Measurements from ENCODE around the gene FERD3L. TPM values are rescaled to one million over a fixed set of nuclear protein-coding genes. Genes with fewer than 3 reads are reported as not detected.

Gene FERD3L
- total and polyA plus RNA-seq, 2 of the 8 experiments (the other 6 are each of a cell fraction or from before 2014, with no cell fraction given), result not detected

- peaks cover 15% of the 10 kb centered on the region for H3K23me2 ChIP-seq (ENCODE audit: low read depth, low read length)
- peak overlapping the region; percentile 32 to 62 (median 40); a peak in 7 of 8 replicates for H3K4me3 ChIP-seq (ENCODE audit: extremely low read depth in 1 of 4, insufficient read depth in 2 of 4, low read depth in 3 of 4, low read length in 4 of 4)
- no peak overlapping the region for H4K5ac ChIP-seq (ENCODE audit: insufficient read length, low read depth, low read length)
- H3K79me1 ChIP-seq (ENCODE audit: low read depth, low read length), result no peaks in the 10 kb centered on the region
- no peak overlapping the region for H2BK15ac ChIP-seq (ENCODE audit: low read length)
- no peaks in the 10 kb centered on the region for H3K9me3 ChIP-seq (ENCODE audit: insufficient read depth in 2 of 2, low read depth in 1 of 2, low read length in 1 of 2)
- H3K9ac ChIP-seq (replicated peaks in 1 of 4; ENCODE audit: extremely low read depth in 1 of 4, low read depth in 3 of 4, low read length in 3 of 4), result no peak overlapping the region
- no peak for FAIRE-seq
- POLR2A ChIA-PET (ENCODE audit: partially characterized antibody), result interaction anchor here (0.6 to 5.8 kb wide), 4 partner anchors 12 to 431 kb away, joined by 3 to 41 read pairs (median 4); partner anchors contain the start of genes FERD3L and TWIST1
- H4K20me1 ChIP-seq (replicated peaks in 1 of 2; ENCODE audit: control insufficient read depth in 1 of 2, insufficient read depth in 2 of 2, low read length in 2 of 2), result peaks cover 0 to 7% of the 10 kb centered on the region in 2 experiments
- 2% methylated on average over 34 of the region's 49 CpGs; no CpG with 5 or more reads in 1 of the 2 experiments for WGBS, 2 experiments (ENCODE audit: extremely low coverage in 1 of 2, insufficient coverage in 1 of 2, insufficient read length in 1 of 2, insufficient replicate concordance in 2 of 2, low coverage in 1 of 2, low lambda C conversion rate in 2 of 2, missing lambda C conversion rate in 1 of 2)
- H3K79me2 ChIP-seq (ENCODE audit: control insufficient read depth in 1 of 2, insufficient read depth in 2 of 2, low read length in 2 of 2), result no peaks in the 10 kb centered on the region
- no peak overlapping the region for H3K27ac ChIP-seq (ENCODE audit: low read depth, low read length)
- CTCF ChIA-PET (ENCODE audit: partially characterized antibody), result interaction anchor here (0.8 to 1.7 kb wide), 7 partner anchors 11 to 754 kb away, joined by 3 to 10 read pairs (median 3); partner anchors contain the start of genes FERD3L and TWIST1
- H2BK20ac ChIP-seq (ENCODE audit: low read length), result no peak overlapping the region
- H2AFZ ChIP-seq (ENCODE audit: low read length), result no peak overlapping the region
- H3K27me3 ChIP-seq (replicated peaks in 1 of 4; ENCODE audit: control insufficient read depth in 3 of 4, extremely low read depth in 1 of 4, insufficient read depth in 3 of 4, low read length in 3 of 4), result peaks cover 52 to 77% (median 68%) of the 10 kb centered on the region in 4 experiments
- H2BK120ac ChIP-seq (replicated peaks; ENCODE audit: low read depth, low read length), result no peak overlapping the region
- H3K18ac ChIP-seq (ENCODE audit: extremely low read depth, low read length), result no peak overlapping the region
- peaks cover 8 to 34% (median 14%) of the 10 kb centered on the region in 4 experiments; a peak in 6 of 7 replicates for H3K4me1 ChIP-seq (replicated peaks in 1 of 4; ENCODE audit: control insufficient read depth in 3 of 4, insufficient read depth in 4 of 4, low read length in 3 of 4)
- no peak overlapping the region for H2AK5ac ChIP-seq (ENCODE audit: low read depth, low read length)
- H2BK12ac ChIP-seq (ENCODE audit: low read depth, low read length), result no peak overlapping the region
- no peak overlapping the region for H2BK5ac ChIP-seq (ENCODE audit: low read depth, low read length)
- no peak overlapping the region for H3K4ac ChIP-seq (replicated peaks; ENCODE audit: insufficient read length, low read depth, low read length)
- peak in 1 of 2 experiments; percentile 71 for DNase-seq (ENCODE audit: low read depth in 1 of 2, low spot score in 2 of 2)
- no peaks in the 10 kb centered on the region for H3K36me3 ChIP-seq (ENCODE audit: control insufficient read depth in 2 of 4, insufficient read depth in 4 of 4, low read length in 3 of 4)
- H3K23ac ChIP-seq (ENCODE audit: insufficient read length), result no peak overlapping the region
- no peak overlapping the region for H3K56ac ChIP-seq (replicated peaks; ENCODE audit: insufficient read length, low read depth, low read length)
- no peak overlapping the region for H4K91ac ChIP-seq (replicated peaks; ENCODE audit: insufficient read length, low read length)
- no peak overlapping the region for H3K14ac ChIP-seq (ENCODE audit: insufficient read length)
- H4K8ac ChIP-seq (ENCODE audit: extremely low read depth, insufficient read depth, low read length), result no peak overlapping the region
- peak overlapping the region; percentile 87 to 96 for H3K4me2 ChIP-seq (ENCODE audit: insufficient read depth in 1 of 2, low read depth in 2 of 2, low read length in 2 of 2)
- TF ChIP-seq RNF2 (IDR thresholded peaks at IDR 0.05; ENCODE audit: borderline replicate concordance, low read depth, low read length, missing control alignments, poor library complexity, severe bottlenecking) (peak; percentile 83), EZH2 (IDR thresholded peaks at IDR 0.05; ENCODE audit: low read depth, low read length, severe bottlenecking) (peak; percentile 76), USF2 (IDR thresholded peaks at IDR 0.05; ENCODE audit: low read length) (no peak), SUZ12 (IDR thresholded peaks at IDR 0.05; ENCODE audit: low read length) (peak; percentile 90), HDAC6 (IDR thresholded peaks at IDR 0.05; ENCODE audit: low read depth, low read length) (no peak), ATF2 (IDR thresholded peaks at IDR 0.05; ENCODE audit: low read length) (no peak), TEAD4 (IDR thresholded peaks at IDR 0.05; ENCODE audit: low read depth, low read length) (no peak), TAF1 (IDR thresholded peaks at IDR 0.05; ENCODE audit: low read depth, low read length) (no peak)
These were observed 38.8 kb downstream of the FERD3L start for GRCh38 chr7:19106241-19107080.

Data from H1 (cell line).